Thymus (tissue), 11 donors: Measurements from ENCODE around the gene CNDP2. TPM values are rescaled to one million over a fixed set of nuclear protein-coding genes. Genes with fewer than 3 reads are reported as not detected.

Experiments used
- DNase-seq, 9 donors: peaks; one replicate each; pipeline ENCODE4 v3.0.0-alpha.2; 2013; ENCODE audit warnings: low spot score in 9 of 9, low read depth in 6 of 9, missing footprints in 1 of 9
- H3K27ac ChIP-seq, 2 donors: one replicate each; pipeline ENCODE4 v1.5.1; 2013; ENCODE audit warnings: control low read depth in 1 of 2, low read depth in 1 of 2, low read length in 1 of 2, mild to moderate bottlenecking in 1 of 2, moderate library complexity in 1 of 2
- H3K27me3 ChIP-seq, 2 donors: one replicate each; pipeline ENCODE4 v1.5.1; 2013; ENCODE audit warnings: low read length in 1 of 2; ENCODE audit not compliant: control insufficient read depth in 2 of 2, insufficient read depth in 1 of 2
- H3K36me3 ChIP-seq, 2 donors: one replicate each; pipeline ENCODE4 v1.5.1; 2013; ENCODE audit warnings: low read length in 1 of 2, mild to moderate bottlenecking in 1 of 2, moderate library complexity in 1 of 2; ENCODE audit not compliant: control insufficient read depth in 2 of 2, insufficient read depth in 2 of 2
- H3K4me1 ChIP-seq, 2 donors: one replicate each; pipeline ENCODE4 v1.5.1; 2013; ENCODE audit warnings: low read length in 2 of 2; ENCODE audit not compliant: control insufficient read depth in 2 of 2, insufficient read depth in 2 of 2
- H3K4me3 ChIP-seq, 2 donors: one replicate each; pipeline ENCODE4 v1.5.1; 2013; ENCODE audit warnings: low read length in 2 of 2, control low read depth in 1 of 2, mild to moderate bottlenecking in 1 of 2
- H3K9me3 ChIP-seq, 2 donors: one replicate each; pipeline ENCODE4 v1.5.1; 2013; ENCODE audit warnings: low read length in 1 of 2, mild to moderate bottlenecking in 1 of 2; ENCODE audit not compliant: control insufficient read depth in 2 of 2, insufficient read depth in 1 of 2
- WGBS: extraction: QIAGEN DNeasy Blood & Tissue Kit; methylation state at CpG from one replicate; pipeline ENCODE4 v1.1.7; 2013; 5-methylcytosine and 5-hydroxymethylcytosine counted together
- polyA plus RNA-seq: library from polyadenylated mRNA; stranded (reverse); fragments of 200-250 nt; gene quantifications from one replicate; pipeline ENCODE4 v1.2.3, GENCODE V29; 2013
- total RNA-seq: library from RNA; stranded (reverse); fragments of 120-200 nt; gene quantifications from one replicate; pipeline ENCODE4 v1.2.4, GENCODE V29; 2013
- donor health status: healthy.

CNDP2 gene
- total and polyA plus RNA-seq, 2 donors, result 55.2 to 129 TPM

- no peaks in the 10 kb centered on the region for H3K36me3 ChIP-seq
- no peaks in the 10 kb centered on the region for H3K4me1 ChIP-seq
- H3K9me3 ChIP-seq, result no peaks in the 10 kb centered on the region
- 96% methylated on average over 7 of the region's 7 CpGs for WGBS
- H3K27me3 ChIP-seq, result no peaks in the 10 kb centered on the region
- no peak overlapping the region for H3K4me3 ChIP-seq
- H3K27ac ChIP-seq, result no peak overlapping the region
- no peak for DNase-seq
These were observed 34.9 kb downstream of the CNDP2 start for GRCh38 chr18:74531043-74531442.

- 81% methylated on average over 9 of the region's 9 CpGs for WGBS
- H3K36me3 ChIP-seq, result no peaks in the 10 kb centered on the region
- H3K27me3 ChIP-seq, result no peaks in the 10 kb centered on the region
- no peaks in the 10 kb centered on the region for H3K9me3 ChIP-seq
- no peak overlapping the region for H3K4me3 ChIP-seq
- no peak overlapping the region for H3K27ac ChIP-seq
- DNase-seq, result no peak
- H3K4me1 ChIP-seq, result no peaks in the 10 kb centered on the region
These were observed 36.4 kb downstream of the CNDP2 start for GRCh38 chr18:74532511-74533025.

- H3K27ac ChIP-seq, result no peak overlapping the region
- no peaks in the 10 kb centered on the region for H3K27me3 ChIP-seq
- no peak overlapping the region for H3K4me3 ChIP-seq
- no peaks in the 10 kb centered on the region for H3K9me3 ChIP-seq
- H3K4me1 ChIP-seq, result no peaks in the 10 kb centered on the region
- DNase-seq, result no peak
- WGBS, result 98% methylated on average over 12 of the region's 12 CpGs
- H3K36me3 ChIP-seq, result no peaks in the 10 kb centered on the region
These were observed 37.5 kb downstream of the CNDP2 start for GRCh38 chr18:74533666-74534065.

GRCh38 chr18:74534150-74534969 lies 38.2 kb downstream of the CNDP2 start, which contains the start of gene CNDP1:
TSS of gene CNDP1 (plus strand) at chr18:74534500. CDS start at chr18:74534668, 168 bp downstream.
- WGBS, result 95% methylated on average over 21 of the region's 21 CpGs
- H3K4me3 ChIP-seq, result no peak within 1 kb of the TSS
- H3K9me3 ChIP-seq, result no peaks in the 10 kb centered on the region
- H3K27me3 ChIP-seq, result no peaks in the 10 kb centered on the region
- H3K36me3 ChIP-seq, result no peaks in the 10 kb centered on the region
- DNase-seq, result no peak
- no peaks in the 10 kb centered on the region for H3K4me1 ChIP-seq
- H3K27ac ChIP-seq, result no peak within 1 kb of the TSS

GRCh38 chr18:74534981-74535649 lies 39.0 kb downstream of the CNDP2 start:
- Histone ChIP-seq H3K36me3 (no peaks in the 10 kb centered on the region), H3K9me3 (no peaks in the 10 kb centered on the region), H3K27ac (no peak overlapping the region), H3K4me3 (no peak overlapping the region), H3K27me3 (no peaks in the 10 kb centered on the region), H3K4me1 (no peaks in the 10 kb centered on the region)
- DNase-seq, result no peak
- 90% methylated on average over 9 of the region's 9 CpGs for WGBS

- DNase-seq, result no peak
- H3K36me3 ChIP-seq, result no peaks in the 10 kb centered on the region
- H3K4me1 ChIP-seq, result no peaks in the 10 kb centered on the region
- no peaks in the 10 kb centered on the region for H3K9me3 ChIP-seq
- no peak overlapping the region for H3K4me3 ChIP-seq
- 90% methylated on average over 11 of the region's 11 CpGs for WGBS
- H3K27me3 ChIP-seq, result no peaks in the 10 kb centered on the region
- H3K27ac ChIP-seq, result no peak overlapping the region
These were observed 43.1 kb downstream of the CNDP2 start for GRCh38 chr18:74539289-74539688.

GRCh38 chr18:74540652-74541421 lies 44.7 kb downstream of the CNDP2 start:
- Histone ChIP-seq H3K36me3 (no peaks in the 10 kb centered on the region), H3K9me3 (no peaks in the 10 kb centered on the region), H3K4me3 (no peak overlapping the region), H3K27ac (no peak overlapping the region), H3K4me1 (no peaks in the 10 kb centered on the region), H3K27me3 (no peaks in the 10 kb centered on the region)
- DNase-seq, result no peak
- WGBS, result 82% methylated on average over 20 of the region's 20 CpGs

GRCh38 chr18:74541703-74542555 lies 45.8 kb downstream of the CNDP2 start:
- DNase-seq, result no peak
- 94% methylated on average over 15 of the region's 15 CpGs for WGBS
- H3K27ac ChIP-seq, result no peak overlapping the region

More at GRCh38 chr18:74541703-74542555, 45.8 kb downstream of the CNDP2 start:
- Histone ChIP-seq H3K4me3 (no peak overlapping the region), H3K27me3 (no peaks in the 10 kb centered on the region), H3K36me3 (no peaks in the 10 kb centered on the region), H3K9me3 (no peaks in the 10 kb centered on the region), H3K4me1 (no peaks in the 10 kb centered on the region)
